WERI-Rb-1 (cell line): ENCODE data around the gene UBE2L3.
"Not testable (repeated sequence)": the region's sequence is repeated elsewhere in the genome, so short reads cannot be mapped to it uniquely, and the experiment has no call there.

Experiments used
- DNase-seq: peaks from one replicate; pipeline ENCODE4 v3.0.0-alpha.2; 2020
- H3K27ac ChIP-seq: fragments of 250-450 bp; sonication (Bioruptor Pico); 2 replicates; pipeline ENCODE4 v1.5.1; 2020; ENCODE audit warnings: mild to moderate bottlenecking, moderate library complexity
- H3K27me3 ChIP-seq: fragments of 250-450 bp; sonication (Bioruptor Pico); 2 replicates; pipeline ENCODE4 v1.5.1; 2021; ENCODE audit warnings: mild to moderate bottlenecking, low read depth, moderate library complexity; ENCODE audit not compliant: insufficient read depth, severe bottlenecking
- H3K36me3 ChIP-seq: fragments of 250-450 bp; sonication (Bioruptor Pico); 2 replicates; pipeline ENCODE4 v1.5.1; 2020; ENCODE audit warnings: mild to moderate bottlenecking, moderate library complexity
- H3K4me3 ChIP-seq: 2 replicates; pipeline ENCODE4 v1.5.1; 2011; ENCODE audit warnings: low read depth, mild to moderate bottlenecking, control low read depth, low read length
- H3K9me3 ChIP-seq: fragments of 250-450 bp; sonication (Bioruptor Pico); 2 replicates; pipeline ENCODE4 v1.5.1; 2021; ENCODE audit warnings: mild to moderate bottlenecking, moderate library complexity; ENCODE audit not compliant: severe bottlenecking
- CTCF ChIP-seq: IDR thresholded peaks from 2 replicates; pipeline ENCODE4 v1.5.1; 2011; ENCODE audit warnings: low read depth, mild to moderate bottlenecking, control low read depth, inconsistent platforms, low read length

The UBE2L3 gene

GRCh38 chr22:21591695-21592094 is 24.2 kb downstream of the UBE2L3 start:
- H3K27me3 ChIP-seq = no peaks in the 10 kb centered on the region
- DNase-seq = no peak
- H3K4me3 ChIP-seq = no peak overlapping the region
- H3K27ac ChIP-seq = no peak overlapping the region
- H3K36me3 ChIP-seq = peaks cover 57% of the 10 kb centered on the region
- no peaks in the 10 kb centered on the region for H3K9me3 ChIP-seq
- no peak for TF ChIP-seq CTCF

DNA sequence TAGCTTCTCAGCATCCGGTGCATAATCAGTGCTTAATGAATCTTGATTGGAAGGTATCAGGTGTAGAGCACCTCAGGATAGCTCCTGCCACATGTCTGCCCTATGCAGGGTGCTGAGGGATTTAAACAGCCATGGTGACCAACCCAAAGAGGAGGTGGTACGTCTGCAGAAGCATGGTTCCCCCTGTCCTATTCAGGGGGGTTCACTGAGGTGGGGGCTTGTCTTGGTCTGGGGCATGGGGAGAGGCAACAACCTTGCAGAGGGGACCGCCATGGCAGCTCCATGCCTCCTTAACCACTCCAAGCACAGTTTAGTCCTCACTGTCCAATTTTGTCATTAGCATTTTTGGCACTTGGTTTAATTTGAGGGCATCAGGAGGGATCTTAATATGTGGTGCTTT is 24.9 kb downstream of the UBE2L3 start:
- DNase-seq = no peak
- Histone ChIP-seq H3K27me3 (no peaks in the 10 kb centered on the region), H3K27ac (no peak overlapping the region), H3K4me3 (no peak overlapping the region), H3K36me3 (peaks cover 64% of the 10 kb centered on the region), H3K9me3 (no peaks in the 10 kb centered on the region)
- no peak for TF ChIP-seq CTCF

- peak; percentile 86 for TF ChIP-seq CTCF
- peaks cover 58% of the 10 kb centered on the region for H3K36me3 ChIP-seq
- H3K27me3 ChIP-seq = no peaks in the 10 kb centered on the region
- no peak overlapping the region for H3K27ac ChIP-seq
- H3K4me3 ChIP-seq = no peak overlapping the region
- DNase-seq = peak; percentile 46
- H3K9me3 ChIP-seq = no peaks in the 10 kb centered on the region
Measured at GRCh38 chr22:21593406-21594232, 26.1 kb downstream of the UBE2L3 start.

- H3K36me3 ChIP-seq = peaks cover 65% of the 10 kb centered on the region
Measured at GRCh38 chr22:21594865-21595452, 27.4 kb downstream of the UBE2L3 start.

DNA sequence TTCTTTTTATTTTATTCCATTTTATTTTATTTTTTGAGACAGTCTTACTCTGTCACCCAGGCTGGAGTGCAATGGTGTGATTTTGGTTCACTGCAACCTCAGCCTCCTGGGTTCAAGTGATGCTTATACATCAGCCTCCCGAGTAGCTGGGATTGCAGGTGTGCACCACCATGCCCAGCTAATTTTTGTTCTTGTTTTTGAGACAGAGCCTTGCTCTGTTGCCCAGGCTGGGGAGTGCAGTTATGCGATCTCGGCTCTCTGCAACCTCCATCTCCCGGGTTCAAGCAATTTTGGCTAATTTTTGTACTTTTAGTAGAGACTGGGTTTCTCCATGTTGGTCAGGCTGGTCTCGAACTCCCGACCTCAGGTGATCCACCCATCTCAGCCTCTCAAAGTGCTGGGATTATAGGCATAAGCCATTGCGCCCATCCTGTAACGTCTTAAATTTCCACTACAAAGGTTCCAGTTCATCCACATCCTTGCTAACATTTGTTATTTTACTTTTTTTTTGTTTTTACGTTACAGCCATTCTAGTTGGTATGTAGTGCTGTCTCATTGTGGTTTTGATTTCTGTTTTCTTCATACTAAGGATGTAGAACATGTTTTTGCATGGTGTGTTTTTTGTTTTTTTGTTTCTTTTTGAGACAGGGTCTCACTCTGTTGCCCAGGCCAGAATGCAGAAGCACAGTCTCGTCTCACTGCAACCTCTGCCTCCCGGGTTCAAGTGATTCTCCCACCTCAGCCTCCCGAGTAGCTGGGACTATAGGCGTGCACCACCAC is 29.0 kb downstream of the UBE2L3 start:
- not testable (repeated sequence) for DNase-seq, H3K27me3 ChIP-seq, H3K4me3 ChIP-seq, H3K9me3 ChIP-seq, H3K27ac ChIP-seq
- peaks cover 68% of the 10 kb centered on the region for H3K36me3 ChIP-seq

More at GRCh38 chr22:21594865-21595452, 27.4 kb downstream of the UBE2L3 start:
- H3K4me3 ChIP-seq = no peak overlapping the region
- DNase-seq = no peak
- no peak for TF ChIP-seq CTCF
- H3K27ac ChIP-seq = no peak overlapping the region
- H3K27me3 ChIP-seq = no peaks in the 10 kb centered on the region
- no peaks in the 10 kb centered on the region for H3K9me3 ChIP-seq

GRCh38 chr22:21598302-21598701 is 30.8 kb downstream of the UBE2L3 start:
- H3K4me3 ChIP-seq = no peak overlapping the region
- no peak for DNase-seq
- H3K27me3 ChIP-seq = no peaks in the 10 kb centered on the region
- no peak overlapping the region for H3K27ac ChIP-seq
- H3K9me3 ChIP-seq = no peaks in the 10 kb centered on the region
- H3K36me3 ChIP-seq = peaks cover 61% of the 10 kb centered on the region
- no peak for TF ChIP-seq CTCF
